ENCODE results near the gene TYW1B.
"Not testable (repeated sequence)": the region's sequence is repeated elsewhere in the genome, so short reads cannot be mapped to it uniquely, and the experiment has no call there.

Gene TYW1B

GRCh38 chr7:72827839-72828591 is at the start of gene TYW1B:
Gene TYW1B (minus strand): TSS chr7:72828200. CDS start chr7:72828075, 125 bp downstream.
- peak; percentile 94 for DNase-seq (ENCODE audit: low read depth, low spot score)
- not testable (repeated sequence) for H3K9me3 ChIP-seq (ENCODE audit: insufficient read depth, low read length)
- H3K9ac ChIP-seq (ENCODE audit: insufficient read length, low read depth), result peak within 1 kb of the TSS; percentile 75

GRCh38 chr7:72867591-72867990 is 39.6 kb upstream of the TYW1B start:
- not testable (repeated sequence) for H3K36me3 ChIP-seq (ENCODE audit: insufficient read depth, insufficient read length, low read length); DNase-seq (ENCODE audit: low read depth, low spot score); H3K9ac ChIP-seq (ENCODE audit: insufficient read length, low read depth); H3K4me3 ChIP-seq (ENCODE audit: insufficient read length, low read depth); H3K27me3 ChIP-seq (ENCODE audit: insufficient read depth, insufficient read length); H3K4me1 ChIP-seq (ENCODE audit: insufficient read depth, insufficient read length); H3K9me3 ChIP-seq (ENCODE audit: insufficient read depth, low read length)

More at GRCh38 chr7:72827839-72828591, at the start of gene TYW1B:
- peaks cover 20% of the 10 kb centered on the region for H3K36me3 ChIP-seq (ENCODE audit: insufficient read depth, insufficient read length, low read length)
- H3K4me1 ChIP-seq (ENCODE audit: insufficient read depth, insufficient read length); H3K27me3 ChIP-seq (ENCODE audit: insufficient read depth, insufficient read length): not testable (repeated sequence)
- peak within 1 kb of the TSS; percentile 68 for H3K4me3 ChIP-seq (ENCODE audit: insufficient read length, low read depth)

GRCh38 chr7:72858846-72859400 is 30.9 kb upstream of the TYW1B start:
- H3K36me3 ChIP-seq (ENCODE audit: insufficient read depth, insufficient read length, low read length); H3K9me3 ChIP-seq (ENCODE audit: insufficient read depth, low read length); H3K4me1 ChIP-seq (ENCODE audit: insufficient read depth, insufficient read length); H3K4me3 ChIP-seq (ENCODE audit: insufficient read length, low read depth); H3K9ac ChIP-seq (ENCODE audit: insufficient read length, low read depth); H3K27me3 ChIP-seq (ENCODE audit: insufficient read depth, insufficient read length); DNase-seq (ENCODE audit: low read depth, low spot score): not testable (repeated sequence)

- DNase-seq (ENCODE audit: low read depth, low spot score); H3K27me3 ChIP-seq (ENCODE audit: insufficient read depth, insufficient read length); H3K9ac ChIP-seq (ENCODE audit: insufficient read length, low read depth); H3K4me1 ChIP-seq (ENCODE audit: insufficient read depth, insufficient read length); H3K36me3 ChIP-seq (ENCODE audit: insufficient read depth, insufficient read length, low read length); H3K9me3 ChIP-seq (ENCODE audit: insufficient read depth, low read length); H3K4me3 ChIP-seq (ENCODE audit: insufficient read length, low read depth): not testable (repeated sequence)
Observed at GRCh38 chr7:72857925-72858324, 29.9 kb upstream of the TYW1B start.

- not testable (repeated sequence) for H3K36me3 ChIP-seq (ENCODE audit: insufficient read depth, insufficient read length, low read length); H3K4me1 ChIP-seq (ENCODE audit: insufficient read depth, insufficient read length); DNase-seq (ENCODE audit: low read depth, low spot score); H3K9ac ChIP-seq (ENCODE audit: insufficient read length, low read depth); H3K27me3 ChIP-seq (ENCODE audit: insufficient read depth, insufficient read length); H3K4me3 ChIP-seq (ENCODE audit: insufficient read length, low read depth); H3K9me3 ChIP-seq (ENCODE audit: insufficient read depth, low read length)
Observed at GRCh38 chr7:72855261-72855660, 27.3 kb upstream of the TYW1B start.

- H3K27me3 ChIP-seq (ENCODE audit: insufficient read depth, insufficient read length), result not testable (repeated sequence)
Observed at GRCh38 chr7:72852937-72853336, 24.9 kb upstream of the TYW1B start.

GRCh38 chr7:72850746-72851145 is 22.7 kb upstream of the TYW1B start:
- DNase-seq (ENCODE audit: low read depth, low spot score); H3K36me3 ChIP-seq (ENCODE audit: insufficient read depth, insufficient read length, low read length); H3K4me3 ChIP-seq (ENCODE audit: insufficient read length, low read depth); H3K4me1 ChIP-seq (ENCODE audit: insufficient read depth, insufficient read length); H3K9me3 ChIP-seq (ENCODE audit: insufficient read depth, low read length); H3K27me3 ChIP-seq (ENCODE audit: insufficient read depth, insufficient read length); H3K9ac ChIP-seq (ENCODE audit: insufficient read length, low read depth): not testable (repeated sequence)

More at GRCh38 chr7:72852937-72853336, 24.9 kb upstream of the TYW1B start:
- not testable (repeated sequence) for H3K9ac ChIP-seq (ENCODE audit: insufficient read length, low read depth); H3K9me3 ChIP-seq (ENCODE audit: insufficient read depth, low read length); H3K4me3 ChIP-seq (ENCODE audit: insufficient read length, low read depth); H3K36me3 ChIP-seq (ENCODE audit: insufficient read depth, insufficient read length, low read length); DNase-seq (ENCODE audit: low read depth, low spot score); H3K4me1 ChIP-seq (ENCODE audit: insufficient read depth, insufficient read length)

- H3K9me3 ChIP-seq (ENCODE audit: insufficient read depth, low read length); H3K9ac ChIP-seq (ENCODE audit: insufficient read length, low read depth); H3K4me3 ChIP-seq (ENCODE audit: insufficient read length, low read depth); DNase-seq (ENCODE audit: low read depth, low spot score); H3K27me3 ChIP-seq (ENCODE audit: insufficient read depth, insufficient read length); H3K4me1 ChIP-seq (ENCODE audit: insufficient read depth, insufficient read length); H3K36me3 ChIP-seq (ENCODE audit: insufficient read depth, insufficient read length, low read length): not testable (repeated sequence)
Observed at GRCh38 chr7:72844146-72844545, 16.1 kb upstream of the TYW1B start.

- H3K9me3 ChIP-seq (ENCODE audit: insufficient read depth, low read length); H3K4me1 ChIP-seq (ENCODE audit: insufficient read depth, insufficient read length); H3K36me3 ChIP-seq (ENCODE audit: insufficient read depth, insufficient read length, low read length); H3K9ac ChIP-seq (ENCODE audit: insufficient read length, low read depth); DNase-seq (ENCODE audit: low read depth, low spot score); H3K4me3 ChIP-seq (ENCODE audit: insufficient read length, low read depth); H3K27me3 ChIP-seq (ENCODE audit: insufficient read depth, insufficient read length): not testable (repeated sequence)
Observed at GRCh38 chr7:72843166-72843565, 15.2 kb upstream of the TYW1B start.

GRCh38 chr7:72840966-72841511 is 13.0 kb upstream of the TYW1B start:
- H3K4me3 ChIP-seq (ENCODE audit: insufficient read length, low read depth); H3K9ac ChIP-seq (ENCODE audit: insufficient read length, low read depth); H3K9me3 ChIP-seq (ENCODE audit: insufficient read depth, low read length); H3K4me1 ChIP-seq (ENCODE audit: insufficient read depth, insufficient read length); H3K36me3 ChIP-seq (ENCODE audit: insufficient read depth, insufficient read length, low read length); H3K27me3 ChIP-seq (ENCODE audit: insufficient read depth, insufficient read length); DNase-seq (ENCODE audit: low read depth, low spot score): not testable (repeated sequence)

- not testable (repeated sequence) for H3K36me3 ChIP-seq (ENCODE audit: insufficient read depth, insufficient read length, low read length); H3K9me3 ChIP-seq (ENCODE audit: insufficient read depth, low read length); H3K4me3 ChIP-seq (ENCODE audit: insufficient read length, low read depth); DNase-seq (ENCODE audit: low read depth, low spot score); H3K9ac ChIP-seq (ENCODE audit: insufficient read length, low read depth); H3K27me3 ChIP-seq (ENCODE audit: insufficient read depth, insufficient read length); H3K4me1 ChIP-seq (ENCODE audit: insufficient read depth, insufficient read length)
Observed at GRCh38 chr7:72838315-72838714, 10.3 kb upstream of the TYW1B start.

GRCh38 chr7:72837291-72837690 is 9.3 kb upstream of the TYW1B start:
- H3K36me3 ChIP-seq (ENCODE audit: insufficient read depth, insufficient read length, low read length), result peaks cover 16% of the 10 kb centered on the region
- H3K4me3 ChIP-seq (ENCODE audit: insufficient read length, low read depth); H3K9me3 ChIP-seq (ENCODE audit: insufficient read depth, low read length); H3K9ac ChIP-seq (ENCODE audit: insufficient read length, low read depth); H3K4me1 ChIP-seq (ENCODE audit: insufficient read depth, insufficient read length); DNase-seq (ENCODE audit: low read depth, low spot score); H3K27me3 ChIP-seq (ENCODE audit: insufficient read depth, insufficient read length): not testable (repeated sequence)
